ENCODE results near the gene SACM1L. TPM values are rescaled to one million over a fixed set of nuclear protein-coding genes. Genes with fewer than 3 reads are reported as not detected.
"Not testable (repeated sequence)": the region's sequence is repeated elsewhere in the genome, so short reads cannot be mapped to it uniquely, and the experiment has no call there.

Gene SACM1L
- polyA plus RNA-seq, 4 donors, result 56.8 to 78.3 (median 65.3) TPM

DNA sequence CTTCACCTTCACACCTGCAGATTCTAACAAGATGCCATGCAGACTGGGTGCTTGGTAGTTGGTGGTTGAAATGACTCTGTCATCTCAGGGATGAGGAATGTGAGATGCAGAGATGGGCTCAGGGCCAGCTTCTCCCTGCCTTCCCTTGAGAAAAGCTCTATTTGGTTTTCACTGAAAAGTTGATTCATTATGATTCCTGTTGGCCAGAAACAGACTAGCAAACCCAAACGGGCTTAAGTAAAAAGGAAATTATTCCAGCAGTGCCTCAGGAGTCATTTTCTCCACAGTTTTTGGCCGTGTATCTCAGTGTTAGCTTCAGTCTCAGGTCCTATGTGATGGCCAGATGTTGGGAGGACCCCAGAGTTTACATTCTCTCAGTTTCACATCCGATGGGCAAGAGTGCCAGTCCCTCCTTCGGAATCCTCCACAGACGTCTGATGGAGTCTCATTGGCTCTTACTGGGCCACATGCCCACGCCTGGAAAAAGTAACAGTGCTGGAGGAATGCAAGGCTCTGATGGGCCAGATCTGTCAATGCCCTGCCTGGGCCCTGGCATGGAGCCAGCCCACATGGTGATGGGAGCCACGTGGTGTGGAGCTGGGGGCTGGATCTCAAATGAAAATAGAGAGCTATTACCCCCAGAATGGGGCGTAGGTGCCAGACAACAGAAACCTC, 22.3 kb upstream of the SACM1L start:
- no peak for DNase-seq (ENCODE audit: low read depth in 4 of 4, low spot score in 3 of 4)

DNA sequence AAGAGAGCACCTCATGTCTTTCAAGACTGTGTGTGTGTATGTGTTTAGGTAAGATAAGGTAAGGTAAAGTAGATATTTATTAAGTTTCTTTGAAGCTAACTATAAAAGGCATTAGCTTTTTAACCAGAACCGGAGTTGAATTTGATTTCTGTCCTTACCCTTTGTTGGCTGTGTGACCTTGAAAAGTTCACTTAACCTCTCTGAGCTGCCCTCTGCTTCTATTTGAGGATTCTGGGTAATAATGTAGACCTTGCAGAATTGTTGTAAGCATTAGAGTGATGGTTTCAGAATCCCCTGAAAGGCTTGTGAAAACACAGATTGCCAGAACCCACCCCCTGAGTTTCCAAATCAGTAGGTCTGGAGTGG, 21.6 kb upstream of the SACM1L start:
- DNase-seq (ENCODE audit: low read depth in 4 of 4, low spot score in 3 of 4), result no peak

DNA sequence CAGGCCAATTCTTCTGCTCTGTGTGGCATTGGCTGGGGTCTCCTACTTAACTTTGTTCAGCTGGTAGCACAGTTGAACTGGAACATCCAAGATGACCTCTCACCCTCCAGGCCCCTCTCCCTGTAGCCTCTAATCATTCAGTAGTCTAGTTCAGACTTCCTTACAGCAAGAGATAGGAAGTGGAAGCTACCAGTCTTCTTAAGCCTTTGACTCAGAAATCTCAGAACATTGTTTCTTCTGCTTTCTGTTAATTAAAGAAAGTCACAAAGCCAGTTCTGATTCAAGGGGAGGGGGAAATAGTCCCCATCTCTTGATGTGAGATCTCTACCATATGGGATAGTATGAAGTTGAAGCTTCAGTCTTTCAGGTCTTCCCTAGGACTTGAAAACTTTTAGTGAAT, 18.8 kb upstream of the SACM1L start:
- DNase-seq (ENCODE audit: low read depth in 4 of 4, low spot score in 3 of 4), result no peak

DNA sequence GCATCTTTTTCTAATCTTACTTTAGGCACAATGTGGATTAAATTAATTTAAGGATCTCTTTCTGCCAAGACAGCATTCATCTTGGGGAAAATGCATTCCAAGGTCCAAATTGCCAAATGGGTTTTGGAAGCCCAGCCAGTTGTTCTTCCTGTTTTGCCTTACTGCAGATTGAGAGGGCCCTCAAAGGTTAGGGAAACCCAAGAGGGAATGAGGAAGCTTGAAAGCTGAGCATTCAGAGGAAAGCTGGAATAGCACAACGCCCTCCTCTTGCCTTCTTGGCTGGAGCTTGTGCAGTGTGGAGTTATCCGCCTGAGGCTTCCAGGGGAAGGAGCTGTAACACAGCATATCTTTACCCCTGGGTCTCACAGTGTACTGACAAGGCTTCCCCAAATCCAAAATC, 18.2 kb upstream of the SACM1L start:
- no peak for DNase-seq (ENCODE audit: low read depth in 4 of 4, low spot score in 3 of 4)

DNA sequence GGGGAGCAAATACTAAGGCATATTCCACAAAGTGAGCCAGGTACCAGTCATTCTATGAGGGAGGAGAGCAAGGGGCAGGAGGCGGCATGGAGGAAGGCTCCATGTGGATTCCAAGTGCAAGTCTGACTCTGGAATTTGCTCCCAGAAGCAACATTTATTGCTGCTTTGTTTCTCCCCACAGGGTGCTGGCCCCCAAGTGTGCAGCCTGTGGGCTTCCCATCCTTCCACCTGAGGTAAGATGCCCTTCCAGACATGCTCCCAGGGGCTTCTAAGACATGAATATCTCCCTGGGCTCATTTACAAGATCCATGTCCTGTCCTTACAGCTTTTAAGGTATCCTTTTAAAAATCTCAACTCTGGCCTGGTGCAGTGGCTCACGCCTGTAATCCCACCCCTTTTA, 15.9 kb upstream of the SACM1L start:
- no peak for DNase-seq (ENCODE audit: low read depth in 4 of 4, low spot score in 3 of 4)

DNA sequence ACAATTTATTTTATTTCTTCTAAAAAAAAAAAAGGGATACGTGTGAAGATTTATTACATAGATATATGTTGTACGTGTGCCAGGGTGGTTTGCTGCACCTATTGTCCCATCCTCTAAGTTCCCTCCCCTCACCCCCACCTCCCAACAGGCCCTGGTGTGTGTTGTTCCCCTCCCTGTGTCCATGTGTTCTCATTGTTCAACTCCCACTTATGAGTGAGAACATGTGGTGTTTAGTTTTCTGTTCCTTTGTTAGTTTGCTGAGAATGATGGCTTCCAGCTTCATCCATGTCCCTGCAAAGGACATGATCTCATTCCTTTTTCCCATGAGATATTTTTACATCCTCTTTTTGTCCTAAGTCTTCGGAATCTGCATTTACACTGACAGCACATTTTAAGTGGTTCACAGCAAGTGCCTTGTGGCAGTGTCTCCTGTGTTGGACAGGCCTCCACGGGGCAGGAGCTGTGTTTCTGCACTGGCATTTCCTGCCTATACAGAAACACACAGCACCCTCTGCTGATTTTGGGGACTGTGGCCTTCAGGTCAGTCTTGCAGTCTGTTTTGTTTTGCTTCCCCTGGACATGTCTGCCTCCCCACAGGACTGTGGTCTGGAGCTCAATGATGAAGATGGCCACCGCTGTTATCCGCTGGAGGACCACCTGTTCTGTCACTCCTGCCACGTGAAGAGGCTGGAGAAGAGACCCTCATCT, 12.7 kb upstream of the SACM1L start:
- DNase-seq (ENCODE audit: low read depth in 4 of 4, low spot score in 3 of 4), result no peak

DNA sequence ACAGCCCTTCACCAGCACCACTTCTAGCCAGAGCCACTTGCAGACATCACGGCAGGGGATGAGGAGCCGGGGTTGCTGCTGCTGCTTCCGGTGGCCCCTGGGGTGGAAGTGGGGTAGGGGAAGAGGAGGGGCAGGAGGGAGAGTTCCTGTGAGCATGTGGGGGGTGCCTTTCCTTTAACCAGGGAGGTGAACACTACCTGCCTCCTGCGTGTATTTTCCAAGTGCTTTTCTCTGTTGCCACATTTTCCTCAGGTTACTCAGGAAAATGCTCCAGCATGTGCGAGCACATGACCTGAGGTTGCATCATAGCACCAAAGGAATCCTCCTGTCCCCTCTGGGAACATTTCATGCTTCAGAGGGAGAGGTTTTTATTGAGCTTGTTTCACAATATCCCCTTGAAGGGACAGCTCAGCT, 12.2 kb upstream of the SACM1L start:
- no peak for DNase-seq (ENCODE audit: low read depth in 4 of 4, low spot score in 3 of 4)

DNA sequence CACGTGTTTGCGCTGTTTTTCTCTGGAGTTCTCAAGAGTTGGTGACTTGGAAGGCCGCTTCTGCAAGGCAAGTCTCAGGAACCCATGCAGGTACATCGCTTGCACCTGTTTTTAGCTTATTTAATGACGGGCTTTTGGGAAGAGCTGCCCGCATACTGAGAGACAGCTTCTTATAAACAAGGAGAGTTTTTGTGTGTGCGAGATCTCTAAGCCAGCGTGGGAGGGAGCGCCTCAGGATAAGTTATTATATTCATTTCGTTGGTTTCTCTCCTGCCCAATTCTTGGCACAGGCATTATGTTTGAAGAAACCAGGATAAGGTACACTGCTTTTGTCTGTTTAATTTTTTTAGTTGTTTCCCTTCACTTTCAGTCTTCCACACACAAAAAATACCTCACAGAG, 11.4 kb upstream of the SACM1L start:
- no peak for DNase-seq (ENCODE audit: low read depth in 4 of 4, low spot score in 3 of 4)

DNA sequence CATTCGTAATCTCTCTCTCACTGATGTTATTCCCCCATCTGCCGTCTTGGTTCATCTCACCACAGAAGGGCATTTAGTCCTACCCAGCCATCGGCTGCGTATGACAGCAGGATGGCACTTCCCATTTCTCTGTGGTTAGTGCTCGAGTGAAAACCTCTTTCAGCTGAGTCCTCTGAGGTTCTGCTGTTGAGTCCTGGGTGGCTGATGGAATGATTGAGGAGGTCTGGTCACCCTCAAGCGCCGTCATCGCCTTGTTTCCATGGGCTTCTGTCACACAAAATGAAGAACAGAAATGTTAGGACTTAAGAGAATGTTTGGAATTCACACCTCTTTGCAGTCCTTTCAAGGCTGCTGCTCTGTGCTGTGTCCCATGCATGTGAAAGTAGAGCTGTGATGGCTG, 9.4 kb upstream of the SACM1L start:
- DNase-seq (ENCODE audit: low read depth in 4 of 4, low spot score in 3 of 4), result no peak

DNA sequence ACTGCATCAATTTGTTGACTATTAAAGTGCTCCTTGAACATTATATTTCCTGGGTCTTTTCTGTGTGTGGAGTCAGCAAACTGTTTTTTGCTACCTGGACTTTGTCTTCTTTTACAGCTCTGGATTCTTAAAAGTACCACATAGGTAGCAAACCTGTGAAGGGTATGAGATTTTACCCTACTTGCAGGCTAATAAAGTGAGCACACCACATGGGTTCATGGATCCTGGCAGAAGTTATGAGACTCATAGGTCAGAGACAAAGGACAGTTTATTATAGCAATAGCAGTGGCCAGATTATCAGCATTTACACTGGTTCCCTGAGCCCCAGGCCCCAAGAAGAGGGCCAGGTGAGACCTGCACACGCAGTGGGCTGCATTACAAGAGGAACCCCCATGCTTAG, 8.0 kb upstream of the SACM1L start:
- no peak for DNase-seq (ENCODE audit: low read depth in 4 of 4, low spot score in 3 of 4)

DNA sequence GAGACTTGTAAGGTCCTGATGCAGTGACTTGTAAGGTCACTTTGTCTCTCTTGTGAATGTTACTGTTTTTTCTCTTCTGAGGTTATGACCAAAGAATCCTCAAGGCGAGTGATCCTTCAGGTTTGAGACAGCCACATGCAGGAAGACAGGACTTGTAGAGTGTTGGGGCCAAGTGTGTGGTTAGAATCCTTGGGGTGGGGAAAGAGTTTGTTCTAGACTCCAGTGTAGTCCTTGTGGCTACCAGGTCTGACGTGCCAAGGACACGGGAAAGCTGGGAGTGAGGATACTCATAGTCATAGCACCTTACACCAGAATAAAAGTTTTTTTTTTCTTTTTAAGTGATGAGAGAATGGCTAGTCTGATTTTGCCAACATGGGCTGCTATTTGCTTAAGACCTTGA, 7.3 kb upstream of the SACM1L start:
- DNase-seq (ENCODE audit: low read depth in 4 of 4, low spot score in 3 of 4), result no peak

DNA sequence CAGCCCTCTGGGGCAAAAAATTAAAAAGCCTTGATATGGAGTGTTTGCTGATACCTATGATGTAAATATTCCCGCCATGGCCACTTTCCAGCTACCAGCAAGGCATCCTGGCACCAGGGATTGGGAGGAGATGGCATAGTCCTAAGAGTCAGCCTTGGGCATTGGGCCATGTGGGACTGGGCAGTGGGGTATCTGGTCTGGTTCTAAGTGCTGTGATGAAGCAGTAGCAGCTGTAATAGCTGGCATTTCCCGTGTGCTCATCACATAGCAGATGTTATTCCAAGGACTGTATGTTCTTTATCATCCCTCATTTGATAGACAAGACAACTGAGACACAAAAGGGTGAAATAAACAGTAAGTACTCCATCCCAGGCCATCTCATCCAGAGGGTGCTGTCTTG, 6.9 kb upstream of the SACM1L start:
- no peak for DNase-seq (ENCODE audit: low read depth in 4 of 4, low spot score in 3 of 4)

DNA sequence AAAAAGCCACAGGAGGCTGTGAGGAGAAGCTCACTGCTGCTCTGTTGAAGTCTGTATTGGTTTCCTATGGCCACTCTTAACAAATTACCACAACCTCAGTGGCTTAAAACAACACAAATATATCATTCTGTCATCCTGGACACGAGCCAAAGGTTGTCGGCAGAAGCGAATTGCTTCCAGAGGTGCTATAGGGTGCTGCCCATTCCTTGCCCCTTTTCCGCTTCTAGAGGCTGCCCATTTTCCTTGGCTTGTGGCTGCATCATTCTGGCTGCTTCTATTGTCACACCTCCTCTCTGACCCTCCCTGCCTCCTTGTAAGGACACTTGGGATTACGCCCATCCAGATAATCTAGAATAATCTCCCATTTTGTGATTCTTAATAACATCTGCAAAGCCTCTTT, 6.4 kb upstream of the SACM1L start:
- DNase-seq (ENCODE audit: low read depth in 4 of 4, low spot score in 3 of 4), result no peak

DNA sequence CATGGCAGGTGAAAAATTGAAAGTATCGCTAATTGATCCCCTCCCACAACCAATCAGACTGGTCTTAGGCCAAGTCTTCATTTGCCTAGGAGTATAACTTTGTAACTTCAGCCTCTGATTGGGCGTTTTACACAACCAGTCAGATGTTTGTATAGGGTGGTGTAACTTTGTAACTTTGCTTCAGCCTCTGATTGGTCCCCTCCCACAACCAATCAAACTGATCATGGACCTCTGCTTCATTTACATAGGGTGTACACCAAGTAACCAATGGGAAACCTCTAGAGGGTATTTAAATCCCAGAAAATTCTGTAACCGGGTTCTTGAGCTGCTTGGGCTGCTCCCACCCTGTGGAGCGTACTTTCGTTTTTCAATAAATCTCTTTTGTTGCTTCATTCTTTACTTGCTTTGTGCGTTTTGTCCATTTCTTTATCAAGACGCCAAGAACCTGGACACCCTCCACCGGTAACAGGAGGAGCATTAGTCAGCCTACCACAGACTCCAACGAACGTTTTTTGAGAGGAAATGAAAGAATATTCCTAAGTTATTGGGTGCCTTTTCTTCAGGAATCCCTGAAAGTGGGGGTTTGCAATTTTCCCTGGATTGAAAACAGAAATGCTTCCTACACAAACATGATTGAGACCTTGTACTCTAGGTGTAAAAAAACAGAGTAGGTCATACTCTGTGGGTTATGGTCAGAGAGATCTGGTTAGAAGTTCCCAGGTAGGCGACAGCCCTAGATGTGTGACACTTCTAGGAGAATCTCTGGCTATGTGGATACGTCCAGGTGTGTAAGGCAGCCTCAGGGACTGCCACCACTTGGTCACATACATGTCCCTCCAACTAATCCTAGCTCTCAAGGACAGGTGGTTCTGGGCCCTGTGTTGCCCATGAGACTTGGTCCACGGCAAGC, 5.5 kb upstream of the SACM1L start:
- DNase-seq (ENCODE audit: low read depth in 4 of 4, low spot score in 3 of 4), result no peak

DNA sequence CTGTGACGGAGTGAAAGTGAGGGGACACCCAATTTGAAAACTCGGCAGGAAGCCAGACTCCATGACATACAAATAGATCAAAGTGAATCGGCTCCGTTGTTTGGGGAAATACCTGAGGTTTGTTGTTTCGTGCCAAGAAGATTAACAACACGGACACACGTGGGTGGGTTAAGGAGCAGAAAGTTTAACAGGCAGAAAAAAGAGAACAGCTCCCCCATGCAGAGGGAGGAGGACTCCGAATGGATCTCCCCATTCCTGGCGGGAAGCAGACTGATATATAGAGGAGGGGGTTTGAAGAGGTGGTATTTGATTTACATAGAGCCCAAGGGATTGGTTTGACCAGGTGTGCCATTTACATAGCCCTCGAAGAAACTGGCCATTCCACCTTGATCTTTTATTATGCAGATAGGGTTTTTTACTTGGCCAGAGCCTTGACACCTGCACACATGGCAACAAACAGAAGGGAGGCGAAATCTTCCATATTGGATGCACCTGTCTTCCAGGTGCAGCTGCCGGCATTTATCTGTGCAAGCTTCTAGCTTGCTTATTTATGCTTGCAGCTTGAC, 4.8 kb upstream of the SACM1L start:
- no peak for DNase-seq (ENCODE audit: low read depth in 4 of 4, low spot score in 3 of 4)

DNA sequence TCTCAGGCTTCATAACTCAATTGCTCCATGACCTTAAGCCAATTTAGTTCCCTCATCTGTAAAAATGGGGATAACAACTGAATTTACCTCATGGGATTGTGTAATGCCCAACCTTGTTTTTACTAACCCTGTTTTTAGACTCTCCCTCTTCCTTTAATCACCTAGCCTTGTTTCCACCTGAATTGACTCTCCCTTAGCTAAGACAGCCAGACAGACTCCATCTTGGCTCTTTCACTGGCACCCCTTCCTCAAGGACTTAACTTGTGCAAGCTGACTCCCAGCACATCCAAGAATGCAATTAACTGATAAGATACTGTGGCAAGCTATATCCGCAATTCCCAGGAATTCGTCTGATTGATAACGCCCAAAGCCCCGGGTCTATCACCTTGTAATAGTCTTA, 3.5 kb upstream of the SACM1L start:
- not testable (repeated sequence) for DNase-seq (ENCODE audit: low read depth in 4 of 4, low spot score in 3 of 4)

DNA sequence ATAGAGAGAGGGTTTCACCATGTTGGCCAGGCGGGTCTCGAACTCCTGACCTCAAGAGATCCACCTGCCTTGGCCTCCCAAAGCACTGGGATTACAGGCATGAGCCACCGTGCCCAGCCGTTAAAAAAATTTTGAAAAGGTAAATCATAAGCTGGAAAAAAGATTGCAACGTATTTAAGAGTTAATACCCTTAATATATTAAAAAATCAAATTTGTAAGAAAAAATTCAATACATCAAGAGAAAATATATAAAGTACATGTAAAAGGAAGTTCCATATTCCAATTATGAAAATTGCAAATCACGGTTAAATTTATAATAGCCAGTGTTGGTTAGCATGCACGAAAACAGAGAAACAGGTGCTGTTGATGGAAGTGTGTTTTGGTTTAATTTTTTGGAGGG, 2.3 kb upstream of the SACM1L start:
- DNase-seq (ENCODE audit: low read depth in 4 of 4, low spot score in 3 of 4), result no peak

DNA sequence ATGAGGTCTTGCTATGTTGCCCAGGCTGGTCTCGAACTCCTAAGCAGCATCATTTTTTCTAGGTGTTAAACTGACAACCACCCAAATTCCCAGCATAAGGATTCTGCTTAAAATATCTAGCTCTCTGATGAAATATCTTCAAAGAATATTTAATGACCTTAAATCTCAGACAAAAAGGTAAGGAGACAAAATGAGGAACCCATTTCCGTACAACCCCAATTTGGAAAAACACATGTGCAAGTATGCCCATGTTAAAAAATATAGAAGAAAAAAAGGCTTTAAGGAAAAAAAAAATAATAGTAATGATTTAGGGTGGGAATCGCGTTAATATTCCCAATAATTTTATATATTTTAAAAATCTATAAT, 1.4 kb upstream of the SACM1L start:
- DNase-seq (ENCODE audit: low read depth in 4 of 4, low spot score in 3 of 4), result no peak

DNA sequence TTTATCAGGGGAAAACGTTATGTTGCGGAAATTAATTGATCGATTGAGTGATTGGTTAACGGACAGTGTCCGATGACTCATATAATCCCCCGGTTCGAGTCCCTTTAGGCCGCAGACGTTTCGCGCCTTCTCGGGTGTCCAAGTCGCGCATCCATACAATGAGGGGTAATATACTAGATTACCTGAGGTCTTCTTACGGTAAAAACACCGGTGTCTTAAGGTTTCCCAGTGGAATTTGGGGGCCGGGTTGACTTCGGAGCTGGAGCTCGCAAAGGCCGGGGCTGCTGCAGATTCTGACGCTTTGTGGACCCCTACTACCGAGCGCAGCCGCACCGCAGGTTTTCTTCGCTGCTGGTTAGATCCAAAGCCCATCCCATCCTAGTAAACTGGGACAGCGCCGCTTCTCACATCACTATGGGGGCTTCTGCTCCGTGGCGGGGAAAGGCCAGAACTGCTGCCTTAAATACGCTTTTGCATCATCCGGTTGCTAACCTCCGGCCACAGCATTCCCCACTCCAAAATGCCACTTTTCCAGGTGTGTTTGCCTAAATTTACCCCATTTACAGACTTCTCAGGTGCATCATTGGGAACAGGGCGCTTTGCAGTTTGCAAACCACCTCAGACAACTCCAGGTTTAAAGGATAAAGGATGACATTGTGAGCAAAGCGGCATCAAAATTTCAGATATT, 858 bp upstream of the SACM1L start:
- DNase-seq (ENCODE audit: low read depth in 4 of 4, low spot score in 3 of 4), result no peak

DNA sequence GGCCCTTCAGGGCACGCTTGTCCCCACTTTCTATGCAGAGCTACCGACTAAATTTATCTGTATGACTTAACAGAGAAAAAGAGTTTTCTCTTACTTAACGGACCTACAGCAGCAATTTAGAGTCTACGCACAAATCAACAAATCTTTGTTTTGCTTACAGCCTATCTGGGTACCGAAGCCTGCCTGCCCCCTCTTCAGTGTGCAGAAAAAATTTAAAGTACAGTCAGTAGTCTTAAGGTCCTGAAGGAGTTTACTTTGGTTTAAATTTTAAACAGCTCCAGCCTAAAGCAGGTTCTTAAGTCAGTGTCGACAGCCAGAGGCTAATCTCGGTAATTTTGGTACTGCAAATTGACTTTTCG, 570 bp downstream of the SACM1L start:
- DNase-seq (ENCODE audit: low read depth in 4 of 4, low spot score in 3 of 4), result no peak

All from left renal pelvis (tissue), 4 donors.